WTC11 (cell line): ENCODE measurements around the gene SLC5A8. TPM values are rescaled to one million over a fixed set of nuclear protein-coding genes. Genes with fewer than 3 reads are reported as not detected.

Experiments used
- ATAC-seq: fragments of 200-7000 bp; cut with Tn5 transposase; 2 replicates; pipeline ENCODE4 v1.10.0; 2021; ENCODE audit warnings: mild to moderate bottlenecking, moderate library complexity
- CTCF ChIA-PET: fragments of 300-600 bp; sonication (Branson Sonifier 250); formaldehyde crosslinking; loops from one replicate; lab custom pipeline; 2021; ENCODE audit warnings: antibody characterized with exemption; lab: Charles Lee
- POLR2A ChIA-PET: fragments of 350-600 bp; sonication (Branson Sonifier 250); formaldehyde crosslinking; loops from one replicate; lab custom pipeline; 2021; ENCODE audit warnings: antibody characterized with exemption; lab: Charles Lee
- DNase-seq: peaks from one replicate; pipeline ENCODE4 v3.0.0; 2021; ENCODE audit warnings: low spot score
- H3K27ac Mint-ChIP-seq: 2 replicates; pipeline ENCODE4 v1.8.0; 2021; ENCODE audit warnings: mixed read lengths
- H3K27me3 Mint-ChIP-seq: 2 replicates; pipeline ENCODE4 v1.8.0; 2021; ENCODE audit warnings: low read depth, mild to moderate bottlenecking, moderate library complexity, mixed read lengths
- H3K36me3 Mint-ChIP-seq: 2 replicates; pipeline ENCODE4 v1.8.0; 2021; ENCODE audit warnings: mixed read lengths
- H3K4me1 Mint-ChIP-seq: 2 replicates; pipeline ENCODE4 v1.8.0; 2022; ENCODE audit warnings: mixed read lengths
- H3K4me3 Mint-ChIP-seq: 2 replicates; pipeline ENCODE4 v1.8.0; 2021; ENCODE audit warnings: mild to moderate bottlenecking, moderate library complexity, mixed read lengths
- H3K9me3 Mint-ChIP-seq: 2 replicates; pipeline ENCODE4 v1.8.0; 2021; ENCODE audit warnings: mixed read lengths
- ESRRA ChIP-seq: sonication (generic); formaldehyde crosslinking; IDR thresholded peaks from 2 replicates; pipeline ENCODE4 v1.8.1; 2022; ENCODE audit warnings: mild to moderate bottlenecking, missing genetic modification reagents, borderline replicate concordance
- FOXK1 ChIP-seq: sonication (generic); formaldehyde crosslinking; IDR thresholded peaks from 2 replicates; pipeline ENCODE4 v1.8.0; 2022; ENCODE audit warnings: mild to moderate bottlenecking, moderate library complexity, missing genetic modification reagents
- GABPB1 ChIP-seq: sonication (generic); formaldehyde crosslinking; IDR thresholded peaks from 2 replicates; pipeline ENCODE4 v1.8.1; 2023; ENCODE audit warnings: mild to moderate bottlenecking, missing genetic modification reagents
- GTF2I ChIP-seq: fragments of 250-450 bp; sonication (Bioruptor Pico); conservative IDR thresholded peaks from 2 replicates; pipeline ENCODE4 v1.4.0; 2021; ENCODE audit warnings: mild to moderate bottlenecking
- IRF2 ChIP-seq: sonication (generic); formaldehyde crosslinking; IDR thresholded peaks from 2 replicates; pipeline ENCODE4 v1.8.0; 2022; ENCODE audit warnings: low read depth, missing genetic modification reagents, borderline replicate concordance
- NFYB ChIP-seq: sonication (generic); formaldehyde crosslinking; conservative IDR thresholded peaks from 2 replicates; pipeline ENCODE4 v1.8.0; 2022; ENCODE audit warnings: low read depth, missing genetic modification reagents
- NR1H2 ChIP-seq: sonication (generic); formaldehyde crosslinking; IDR thresholded peaks from 2 replicates; pipeline ENCODE4 v1.9.0; 2021; ENCODE audit warnings: mild to moderate bottlenecking, moderate library complexity, missing genetic modification reagents
- NR2C2 ChIP-seq: sonication (generic); formaldehyde crosslinking; IDR thresholded peaks from 2 replicates; pipeline ENCODE4 v1.8.0; 2022; ENCODE audit warnings: mild to moderate bottlenecking, missing genetic modification reagents
- ZNF219 ChIP-seq: sonication (generic); formaldehyde crosslinking; IDR thresholded peaks from 2 replicates; pipeline ENCODE4 v1.8.0; 2023; ENCODE audit warnings: missing genetic modification reagents, mild to moderate bottlenecking, borderline replicate concordance
- ZNF263 ChIP-seq: sonication (generic); formaldehyde crosslinking; IDR thresholded peaks from 2 replicates; pipeline ENCODE4 v1.8.1; 2022; ENCODE audit warnings: low read depth, mild to moderate bottlenecking, moderate library complexity, missing genetic modification reagents
- total RNA-seq: library from RNA; stranded (reverse); gene quantifications from 3 replicates; pipeline ENCODE4 v1.2.3, GENCODE V29; 2021
- TF ChIP-seq, protein P1 (sequence below): sonication (generic); formaldehyde crosslinking; IDR thresholded peaks from 2 replicates; pipeline ENCODE4 v1.8.0; 2023; ENCODE audit warnings: mild to moderate bottlenecking, missing genetic modification reagents
- TF ChIP-seq, protein P2 (sequence below): fragments of 250-450 bp; sonication (Bioruptor Pico); IDR thresholded peaks from 2 replicates; pipeline ENCODE4 v1.9.0; 2021; ENCODE audit warnings: mild to moderate bottlenecking
- TF ChIP-seq, protein P3 (sequence below): sonication (generic); formaldehyde crosslinking; IDR thresholded peaks from 2 replicates; pipeline ENCODE4 v1.8.1; 2023; ENCODE audit warnings: mild to moderate bottlenecking, missing genetic modification reagents, borderline replicate concordance
- TF ChIP-seq, protein P4 (sequence below): sonication (generic); formaldehyde crosslinking; IDR thresholded peaks from 2 replicates; pipeline ENCODE4 v1.8.0; 2022; ENCODE audit warnings: mild to moderate bottlenecking, missing genetic modification reagents
- TF ChIP-seq, protein P5 (sequence below): sonication (generic); formaldehyde crosslinking; IDR thresholded peaks from 2 replicates; pipeline ENCODE4 v1.8.1; 2023; ENCODE audit warnings: mild to moderate bottlenecking, missing genetic modification reagents
- TF ChIP-seq, protein P6 (sequence below): sonication (generic); formaldehyde crosslinking; IDR thresholded peaks from 2 replicates; pipeline ENCODE4 v1.8.0; 2022; ENCODE audit warnings: mild to moderate bottlenecking, missing genetic modification reagents
- TF ChIP-seq, protein P7 (sequence below): fragments of 250-450 bp; sonication (Bioruptor Pico); IDR thresholded peaks from 2 replicates; pipeline ENCODE4 v1.8.0; 2021; ENCODE audit warnings: mild to moderate bottlenecking

The SLC5A8 gene
- total RNA-seq, 1 experiment from 2014 or later = not detected

DNA sequence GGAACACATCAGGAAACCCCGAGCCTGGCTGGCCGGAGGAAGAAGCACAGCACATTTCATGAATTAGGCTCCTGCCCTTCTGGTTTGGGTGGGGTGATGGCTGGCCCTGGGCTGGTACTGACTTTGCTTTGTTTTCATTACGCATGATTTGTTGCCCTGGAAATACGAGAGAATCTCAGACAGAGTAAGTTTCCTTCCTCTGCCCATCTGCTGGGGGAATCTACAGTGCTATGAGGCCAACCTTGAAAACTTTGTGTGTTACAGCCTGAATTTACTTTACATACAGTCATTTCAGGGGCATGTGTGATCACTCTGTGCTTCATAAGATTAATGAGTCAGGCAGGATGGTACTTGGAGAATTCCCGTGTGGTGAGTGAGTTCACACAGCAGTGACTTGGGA, 20.5 kb upstream of the SLC5A8 start (continued):
- TF ChIP-seq, protein P1, sequence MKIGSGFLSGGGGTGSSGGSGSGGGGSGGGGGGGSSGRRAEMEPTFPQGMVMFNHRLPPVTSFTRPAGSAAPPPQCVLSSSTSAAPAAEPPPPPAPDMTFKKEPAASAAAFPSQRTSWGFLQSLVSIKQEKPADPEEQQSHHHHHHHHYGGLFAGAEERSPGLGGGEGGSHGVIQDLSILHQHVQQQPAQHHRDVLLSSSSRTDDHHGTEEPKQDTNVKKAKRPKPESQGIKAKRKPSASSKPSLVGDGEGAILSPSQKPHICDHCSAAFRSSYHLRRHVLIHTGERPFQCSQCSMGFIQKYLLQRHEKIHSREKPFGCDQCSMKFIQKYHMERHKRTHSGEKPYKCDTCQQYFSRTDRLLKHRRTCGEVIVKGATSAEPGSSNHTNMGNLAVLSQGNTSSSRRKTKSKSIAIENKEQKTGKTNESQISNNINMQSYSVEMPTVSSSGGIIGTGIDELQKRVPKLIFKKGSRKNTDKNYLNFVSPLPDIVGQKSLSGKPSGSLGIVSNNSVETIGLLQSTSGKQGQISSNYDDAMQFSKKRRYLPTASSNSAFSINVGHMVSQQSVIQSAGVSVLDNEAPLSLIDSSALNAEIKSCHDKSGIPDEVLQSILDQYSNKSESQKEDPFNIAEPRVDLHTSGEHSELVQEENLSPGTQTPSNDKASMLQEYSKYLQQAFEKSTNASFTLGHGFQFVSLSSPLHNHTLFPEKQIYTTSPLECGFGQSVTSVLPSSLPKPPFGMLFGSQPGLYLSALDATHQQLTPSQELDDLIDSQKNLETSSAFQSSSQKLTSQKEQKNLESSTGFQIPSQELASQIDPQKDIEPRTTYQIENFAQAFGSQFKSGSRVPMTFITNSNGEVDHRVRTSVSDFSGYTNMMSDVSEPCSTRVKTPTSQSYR (CRISPR knock-in tag) = no peak
- TF ChIP-seq, protein P2, sequence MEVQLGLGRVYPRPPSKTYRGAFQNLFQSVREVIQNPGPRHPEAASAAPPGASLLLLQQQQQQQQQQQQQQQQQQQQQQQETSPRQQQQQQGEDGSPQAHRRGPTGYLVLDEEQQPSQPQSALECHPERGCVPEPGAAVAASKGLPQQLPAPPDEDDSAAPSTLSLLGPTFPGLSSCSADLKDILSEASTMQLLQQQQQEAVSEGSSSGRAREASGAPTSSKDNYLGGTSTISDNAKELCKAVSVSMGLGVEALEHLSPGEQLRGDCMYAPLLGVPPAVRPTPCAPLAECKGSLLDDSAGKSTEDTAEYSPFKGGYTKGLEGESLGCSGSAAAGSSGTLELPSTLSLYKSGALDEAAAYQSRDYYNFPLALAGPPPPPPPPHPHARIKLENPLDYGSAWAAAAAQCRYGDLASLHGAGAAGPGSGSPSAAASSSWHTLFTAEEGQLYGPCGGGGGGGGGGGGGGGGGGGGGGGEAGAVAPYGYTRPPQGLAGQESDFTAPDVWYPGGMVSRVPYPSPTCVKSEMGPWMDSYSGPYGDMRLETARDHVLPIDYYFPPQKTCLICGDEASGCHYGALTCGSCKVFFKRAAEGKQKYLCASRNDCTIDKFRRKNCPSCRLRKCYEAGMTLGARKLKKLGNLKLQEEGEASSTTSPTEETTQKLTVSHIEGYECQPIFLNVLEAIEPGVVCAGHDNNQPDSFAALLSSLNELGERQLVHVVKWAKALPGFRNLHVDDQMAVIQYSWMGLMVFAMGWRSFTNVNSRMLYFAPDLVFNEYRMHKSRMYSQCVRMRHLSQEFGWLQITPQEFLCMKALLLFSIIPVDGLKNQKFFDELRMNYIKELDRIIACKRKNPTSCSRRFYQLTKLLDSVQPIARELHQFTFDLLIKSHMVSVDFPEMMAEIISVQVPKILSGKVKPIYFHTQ (CRISPR knock-in tag) = no peak
- TF ChIP-seq, protein P3, sequence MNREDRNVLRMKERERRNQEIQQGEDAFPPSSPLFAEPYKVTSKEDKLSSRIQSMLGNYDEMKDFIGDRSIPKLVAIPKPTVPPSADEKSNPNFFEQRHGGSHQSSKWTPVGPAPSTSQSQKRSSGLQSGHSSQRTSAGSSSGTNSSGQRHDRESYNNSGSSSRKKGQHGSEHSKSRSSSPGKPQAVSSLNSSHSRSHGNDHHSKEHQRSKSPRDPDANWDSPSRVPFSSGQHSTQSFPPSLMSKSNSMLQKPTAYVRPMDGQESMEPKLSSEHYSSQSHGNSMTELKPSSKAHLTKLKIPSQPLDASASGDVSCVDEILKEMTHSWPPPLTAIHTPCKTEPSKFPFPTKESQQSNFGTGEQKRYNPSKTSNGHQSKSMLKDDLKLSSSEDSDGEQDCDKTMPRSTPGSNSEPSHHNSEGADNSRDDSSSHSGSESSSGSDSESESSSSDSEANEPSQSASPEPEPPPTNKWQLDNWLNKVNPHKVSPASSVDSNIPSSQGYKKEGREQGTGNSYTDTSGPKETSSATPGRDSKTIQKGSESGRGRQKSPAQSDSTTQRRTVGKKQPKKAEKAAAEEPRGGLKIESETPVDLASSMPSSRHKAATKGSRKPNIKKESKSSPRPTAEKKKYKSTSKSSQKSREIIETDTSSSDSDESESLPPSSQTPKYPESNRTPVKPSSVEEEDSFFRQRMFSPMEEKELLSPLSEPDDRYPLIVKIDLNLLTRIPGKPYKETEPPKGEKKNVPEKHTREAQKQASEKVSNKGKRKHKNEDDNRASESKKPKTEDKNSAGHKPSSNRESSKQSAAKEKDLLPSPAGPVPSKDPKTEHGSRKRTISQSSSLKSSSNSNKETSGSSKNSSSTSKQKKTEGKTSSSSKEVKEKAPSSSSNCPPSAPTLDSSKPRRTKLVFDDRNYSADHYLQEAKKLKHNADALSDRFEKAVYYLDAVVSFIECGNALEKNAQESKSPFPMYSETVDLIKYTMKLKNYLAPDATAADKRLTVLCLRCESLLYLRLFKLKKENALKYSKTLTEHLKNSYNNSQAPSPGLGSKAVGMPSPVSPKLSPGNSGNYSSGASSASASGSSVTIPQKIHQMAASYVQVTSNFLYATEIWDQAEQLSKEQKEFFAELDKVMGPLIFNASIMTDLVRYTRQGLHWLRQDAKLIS = no peak
- TF ChIP-seq NR2C2 (no peak), ZNF219 (CRISPR knock-in tag) (no peak), FOXK1 (CRISPR knock-in tag) (no peak), NR1H2 (CRISPR knock-in tag) (no peak)
- TF ChIP-seq, protein P4, sequence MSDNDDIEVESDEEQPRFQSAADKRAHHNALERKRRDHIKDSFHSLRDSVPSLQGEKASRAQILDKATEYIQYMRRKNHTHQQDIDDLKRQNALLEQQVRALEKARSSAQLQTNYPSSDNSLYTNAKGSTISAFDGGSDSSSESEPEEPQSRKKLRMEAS = no peak

DNA sequence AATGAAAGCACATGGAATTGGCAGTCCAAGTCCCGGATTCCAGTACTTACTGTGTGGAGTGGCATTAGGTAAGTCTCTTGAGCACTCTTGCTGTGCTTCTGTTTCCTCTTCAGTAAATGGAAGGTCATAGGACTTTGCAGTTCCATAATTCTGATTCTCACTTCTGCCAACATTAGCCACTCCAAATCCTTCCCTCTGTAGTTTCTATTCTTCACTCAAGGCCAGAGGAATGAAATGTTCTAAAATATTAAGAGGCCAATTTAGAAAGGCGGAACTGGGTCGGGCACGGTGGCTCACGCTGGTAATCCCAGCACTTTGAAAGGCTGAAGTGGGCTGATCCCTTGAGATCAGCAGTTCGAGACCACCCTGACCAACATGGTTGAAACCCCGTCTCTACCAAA, 19.8 kb upstream of the SLC5A8 start:
- CTCF ChIA-PET = no interaction called here
- POLR2A ChIA-PET = no interaction called here
- no peaks in the 10 kb centered on the region for H3K4me1 Mint-ChIP-seq
- H3K27me3 Mint-ChIP-seq = no peaks in the 10 kb centered on the region
- H3K27ac Mint-ChIP-seq = no peak overlapping the region
- 0 out of 2 replicates have a peak, but pooled peaks cover 4% of the 10 kb centered on the region for H3K9me3 Mint-ChIP-seq
- DNase-seq = no peak
- no peaks in the 10 kb centered on the region for H3K36me3 Mint-ChIP-seq
- ATAC-seq = no peak
- H3K4me3 Mint-ChIP-seq = no peak overlapping the region
- TF ChIP-seq GABPB1 (CRISPR knock-in tag) = no peak
- TF ChIP-seq, protein P5, sequence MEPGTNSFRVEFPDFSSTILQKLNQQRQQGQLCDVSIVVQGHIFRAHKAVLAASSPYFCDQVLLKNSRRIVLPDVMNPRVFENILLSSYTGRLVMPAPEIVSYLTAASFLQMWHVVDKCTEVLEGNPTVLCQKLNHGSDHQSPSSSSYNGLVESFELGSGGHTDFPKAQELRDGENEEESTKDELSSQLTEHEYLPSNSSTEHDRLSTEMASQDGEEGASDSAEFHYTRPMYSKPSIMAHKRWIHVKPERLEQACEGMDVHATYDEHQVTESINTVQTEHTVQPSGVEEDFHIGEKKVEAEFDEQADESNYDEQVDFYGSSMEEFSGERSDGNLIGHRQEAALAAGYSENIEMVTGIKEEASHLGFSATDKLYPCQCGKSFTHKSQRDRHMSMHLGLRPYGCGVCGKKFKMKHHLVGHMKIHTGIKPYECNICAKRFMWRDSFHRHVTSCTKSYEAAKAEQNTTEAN (CRISPR knock-in tag) = no peak
- TF ChIP-seq NFYB (CRISPR knock-in tag) = no peak
- TF ChIP-seq, protein P3 = no peak
- TF ChIP-seq ZNF263 (CRISPR knock-in tag) = no peak
- TF ChIP-seq, protein P6, sequence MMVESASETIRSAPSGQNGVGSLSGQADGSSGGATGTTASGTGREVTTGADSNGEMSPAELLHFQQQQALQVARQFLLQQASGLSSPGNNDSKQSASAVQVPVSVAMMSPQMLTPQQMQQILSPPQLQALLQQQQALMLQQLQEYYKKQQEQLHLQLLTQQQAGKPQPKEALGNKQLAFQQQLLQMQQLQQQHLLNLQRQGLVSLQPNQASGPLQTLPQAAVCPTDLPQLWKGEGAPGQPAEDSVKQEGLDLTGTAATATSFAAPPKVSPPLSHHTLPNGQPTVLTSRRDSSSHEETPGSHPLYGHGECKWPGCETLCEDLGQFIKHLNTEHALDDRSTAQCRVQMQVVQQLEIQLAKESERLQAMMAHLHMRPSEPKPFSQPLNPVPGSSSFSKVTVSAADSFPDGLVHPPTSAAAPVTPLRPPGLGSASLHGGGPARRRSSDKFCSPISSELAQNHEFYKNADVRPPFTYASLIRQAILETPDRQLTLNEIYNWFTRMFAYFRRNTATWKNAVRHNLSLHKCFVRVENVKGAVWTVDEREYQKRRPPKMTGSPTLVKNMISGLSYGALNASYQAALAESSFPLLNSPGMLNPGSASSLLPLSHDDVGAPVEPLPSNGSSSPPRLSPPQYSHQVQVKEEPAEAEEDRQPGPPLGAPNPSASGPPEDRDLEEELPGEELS (CRISPR knock-in tag) = no peak
- TF ChIP-seq, protein P7, sequence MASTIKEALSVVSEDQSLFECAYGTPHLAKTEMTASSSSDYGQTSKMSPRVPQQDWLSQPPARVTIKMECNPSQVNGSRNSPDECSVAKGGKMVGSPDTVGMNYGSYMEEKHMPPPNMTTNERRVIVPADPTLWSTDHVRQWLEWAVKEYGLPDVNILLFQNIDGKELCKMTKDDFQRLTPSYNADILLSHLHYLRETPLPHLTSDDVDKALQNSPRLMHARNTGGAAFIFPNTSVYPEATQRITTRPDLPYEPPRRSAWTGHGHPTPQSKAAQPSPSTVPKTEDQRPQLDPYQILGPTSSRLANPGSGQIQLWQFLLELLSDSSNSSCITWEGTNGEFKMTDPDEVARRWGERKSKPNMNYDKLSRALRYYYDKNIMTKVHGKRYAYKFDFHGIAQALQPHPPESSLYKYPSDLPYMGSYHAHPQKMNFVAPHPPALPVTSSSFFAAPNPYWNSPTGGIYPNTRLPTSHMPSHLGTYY (CRISPR knock-in tag) = no peak
- TF ChIP-seq GTF2I = no peak
- no peak for TF ChIP-seq IRF2
- TF ChIP-seq ESRRA (CRISPR knock-in tag) = no peak
